NCI-H1048 (cell line): ENCODE measurements around the gene BORCS6.
"Not testable (repeated sequence)": the region's sequence is repeated elsewhere in the genome, so short reads cannot be mapped to it uniquely, and the experiment has no call there.

Source experiments
- DNase-seq: peaks from one replicate; lab custom pipeline; 2025; lab: John Stamatoyannopoulos, UW

Gene BORCS6

GRCh38 chr17:8189711-8190477 is at the start of gene BORCS6:
BORCS6 (minus strand) TSS chr17:8190180; CDS start chr17:8190140, 40 bp downstream.
- DNase-seq: peak; percentile 83

- no peak for DNase-seq
Measured at GRCh38 chr17:8237886-8238285, 47.9 kb upstream of the BORCS6 start.

- no peak for DNase-seq
Measured at GRCh38 chr17:8237175-8237574, 47.2 kb upstream of the BORCS6 start.

GRCh38 chr17:8235676-8236075 is 45.7 kb upstream of the BORCS6 start:
- DNase-seq: no peak

- DNase-seq: no peak
Measured at GRCh38 chr17:8234361-8235270, 44.6 kb upstream of the BORCS6 start.

GRCh38 chr17:8231701-8232100 is 41.7 kb upstream of the BORCS6 start:
- no peak for DNase-seq

GRCh38 chr17:8227238-8227581 is 37.2 kb upstream of the BORCS6 start:
- no peak for DNase-seq

- DNase-seq: no peak
Measured at GRCh38 chr17:8226536-8227237, 36.7 kb upstream of the BORCS6 start.

GRCh38 chr17:8225813-8226535 is 36.0 kb upstream of the BORCS6 start:
- no peak for DNase-seq

GRCh38 chr17:8224891-8225812 is 35.2 kb upstream of the BORCS6 start:
- DNase-seq: no peak

GRCh38 chr17:8223356-8224126 is 33.6 kb upstream of the BORCS6 start:
- no peak for DNase-seq

GRCh38 chr17:8222630-8223355 is 32.8 kb upstream of the BORCS6 start:
- peak; percentile 74 for DNase-seq

GRCh38 chr17:8222380-8222629 is 32.3 kb upstream of the BORCS6 start:
- no peak for DNase-seq

GRCh38 chr17:8221663-8222379 is 31.8 kb upstream of the BORCS6 start:
- peak; percentile 58 for DNase-seq

GRCh38 chr17:8220783-8221662 is 31.0 kb upstream of the BORCS6 start:
- peak; percentile 64 for DNase-seq

- not testable (repeated sequence) for DNase-seq
Measured at GRCh38 chr17:8214000-8214399, 24.0 kb upstream of the BORCS6 start.

- DNase-seq: no peak
Measured at GRCh38 chr17:8212312-8213180, 22.6 kb upstream of the BORCS6 start.
